Measurements from ENCODE around the gene SF3A2. TPM values are rescaled to one million over a fixed set of nuclear protein-coding genes. Genes with fewer than 3 reads are reported as not detected.

The SF3A2 gene
- total and polyA plus RNA-seq, 10 of the 15 experiments (the other 5 are each of a cell fraction or from before 2014, with no cell fraction given): 0.33 to 143 (median 30.6) TPM

DNA sequence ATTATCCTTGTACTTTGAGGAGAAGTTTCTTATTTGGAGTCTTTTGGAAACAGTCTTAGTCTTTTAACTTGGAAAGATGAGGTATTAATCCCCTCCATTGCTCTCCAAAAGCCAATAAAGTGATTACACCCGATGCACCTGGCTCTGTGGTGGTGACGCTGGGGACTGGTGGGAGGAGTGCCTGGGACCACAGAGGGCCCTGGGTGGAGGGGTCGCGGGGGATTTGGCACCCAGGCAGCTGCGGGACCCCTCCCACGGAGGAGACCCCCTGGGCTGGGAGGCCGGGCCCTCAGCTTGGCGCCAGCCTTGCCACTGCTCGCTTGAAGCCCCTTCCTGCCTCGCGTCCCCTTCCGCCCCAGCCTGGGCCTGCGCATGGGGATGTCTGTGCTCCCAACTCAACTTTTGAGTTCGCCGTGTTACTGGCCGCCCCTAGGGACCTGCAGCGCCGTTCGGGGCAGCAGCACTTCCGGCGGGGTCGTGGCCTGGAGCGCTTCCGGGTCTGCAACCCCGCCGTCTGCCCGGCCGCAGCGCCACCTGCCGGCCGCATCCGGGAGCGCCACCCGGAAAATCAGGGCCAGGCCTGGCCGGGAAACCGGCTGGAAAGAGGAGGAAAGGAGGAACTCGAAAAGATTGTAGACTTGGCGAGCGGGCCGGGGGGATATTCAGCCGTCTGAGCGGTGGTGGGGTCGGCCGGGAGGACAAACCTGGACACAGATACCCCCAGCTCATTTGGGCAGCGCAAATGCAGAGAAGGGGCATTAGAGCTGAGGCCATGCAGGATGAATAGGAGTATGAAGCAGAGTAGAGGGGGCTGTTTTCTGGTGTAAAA, 36.9 kb downstream of the SF3A2 start (continued):
- no peak for TF ChIP-seq PBX3 (IDR thresholded peaks at IDR 0.05; ENCODE audit: insufficient replicate concordance, low read depth, low read length)
- no peak for TF ChIP-seq RFX5 (IDR thresholded peaks at IDR 0.05; ENCODE audit: low read depth, low read length)
- peak; percentile 10; the same call in 1 of the 2 replicates for TF ChIP-seq PKNOX1 (IDR thresholded peaks at IDR 0.05)
- no peak for TF ChIP-seq EED (IDR thresholded peaks at IDR 0.05; ENCODE audit: low read depth)
- TF ChIP-seq FOXK2 (IDR thresholded peaks at IDR 0.05): no peak
- TF ChIP-seq HDGF (IDR thresholded peaks at IDR 0.05): peak; percentile 86
- TF ChIP-seq MEF2A (IDR thresholded peaks at IDR 0.05; ENCODE audit: insufficient read depth, low read depth, low read length): 0 out of 2 replicates have a peak, but pooled peaks have one; percentile 29
- TF ChIP-seq TARDBP (IDR thresholded peaks at IDR 0.05; ENCODE audit: borderline replicate concordance): peak; percentile 84
- TF ChIP-seq, protein P1, sequence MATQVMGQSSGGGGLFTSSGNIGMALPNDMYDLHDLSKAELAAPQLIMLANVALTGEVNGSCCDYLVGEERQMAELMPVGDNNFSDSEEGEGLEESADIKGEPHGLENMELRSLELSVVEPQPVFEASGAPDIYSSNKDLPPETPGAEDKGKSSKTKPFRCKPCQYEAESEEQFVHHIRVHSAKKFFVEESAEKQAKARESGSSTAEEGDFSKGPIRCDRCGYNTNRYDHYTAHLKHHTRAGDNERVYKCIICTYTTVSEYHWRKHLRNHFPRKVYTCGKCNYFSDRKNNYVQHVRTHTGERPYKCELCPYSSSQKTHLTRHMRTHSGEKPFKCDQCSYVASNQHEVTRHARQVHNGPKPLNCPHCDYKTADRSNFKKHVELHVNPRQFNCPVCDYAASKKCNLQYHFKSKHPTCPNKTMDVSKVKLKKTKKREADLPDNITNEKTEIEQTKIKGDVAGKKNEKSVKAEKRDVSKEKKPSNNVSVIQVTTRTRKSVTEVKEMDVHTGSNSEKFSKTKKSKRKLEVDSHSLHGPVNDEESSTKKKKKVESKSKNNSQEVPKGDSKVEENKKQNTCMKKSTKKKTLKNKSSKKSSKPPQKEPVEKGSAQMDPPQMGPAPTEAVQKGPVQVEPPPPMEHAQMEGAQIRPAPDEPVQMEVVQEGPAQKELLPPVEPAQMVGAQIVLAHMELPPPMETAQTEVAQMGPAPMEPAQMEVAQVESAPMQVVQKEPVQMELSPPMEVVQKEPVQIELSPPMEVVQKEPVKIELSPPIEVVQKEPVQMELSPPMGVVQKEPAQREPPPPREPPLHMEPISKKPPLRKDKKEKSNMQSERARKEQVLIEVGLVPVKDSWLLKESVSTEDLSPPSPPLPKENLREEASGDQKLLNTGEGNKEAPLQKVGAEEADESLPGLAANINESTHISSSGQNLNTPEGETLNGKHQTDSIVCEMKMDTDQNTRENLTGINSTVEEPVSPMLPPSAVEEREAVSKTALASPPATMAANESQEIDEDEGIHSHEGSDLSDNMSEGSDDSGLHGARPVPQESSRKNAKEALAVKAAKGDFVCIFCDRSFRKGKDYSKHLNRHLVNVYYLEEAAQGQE (IDR thresholded peaks at IDR 0.05; ENCODE audit: low read depth, low read length): no peak
- TF ChIP-seq, protein P2, sequence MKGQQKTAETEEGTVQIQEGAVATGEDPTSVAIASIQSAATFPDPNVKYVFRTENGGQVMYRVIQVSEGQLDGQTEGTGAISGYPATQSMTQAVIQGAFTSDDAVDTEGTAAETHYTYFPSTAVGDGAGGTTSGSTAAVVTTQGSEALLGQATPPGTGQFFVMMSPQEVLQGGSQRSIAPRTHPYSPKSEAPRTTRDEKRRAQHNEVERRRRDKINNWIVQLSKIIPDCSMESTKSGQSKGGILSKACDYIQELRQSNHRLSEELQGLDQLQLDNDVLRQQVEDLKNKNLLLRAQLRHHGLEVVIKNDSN (IDR thresholded peaks at IDR 0.05; ENCODE audit: borderline replicate concordance, extremely low read length, insufficient read depth, low read depth, low read length): no peak
- no peak for TF ChIP-seq BRCA1 (IDR thresholded peaks at IDR 0.05; ENCODE audit: low read depth, low read length)
- no peak for TF ChIP-seq BCL11A (IDR thresholded peaks at IDR 0.05; ENCODE audit: low read depth, low read length)
- TF ChIP-seq ATF7 (IDR thresholded peaks at IDR 0.05; ENCODE audit: low read depth): no peak
- TF ChIP-seq SMAD5 (IDR thresholded peaks at IDR 0.05; ENCODE audit: low read depth): no peak
- TF ChIP-seq JUND (IDR thresholded peaks at IDR 0.05; ENCODE audit: low read depth, low read length): no peak
- peak; percentile 65 for TF ChIP-seq DPF2 (IDR thresholded peaks at IDR 0.05)
- TF ChIP-seq ZNF622 (IDR thresholded peaks at IDR 0.05): no peak
- TF ChIP-seq STAT3 (IDR thresholded peaks at IDR 0.05; ENCODE audit: low read depth, low read length): no peak
- TF ChIP-seq NR2F1 (conservative IDR thresholded peaks at IDR 0.05): peak; percentile 80; the same call in 1 of the 2 replicates
- TF ChIP-seq, protein P3, sequence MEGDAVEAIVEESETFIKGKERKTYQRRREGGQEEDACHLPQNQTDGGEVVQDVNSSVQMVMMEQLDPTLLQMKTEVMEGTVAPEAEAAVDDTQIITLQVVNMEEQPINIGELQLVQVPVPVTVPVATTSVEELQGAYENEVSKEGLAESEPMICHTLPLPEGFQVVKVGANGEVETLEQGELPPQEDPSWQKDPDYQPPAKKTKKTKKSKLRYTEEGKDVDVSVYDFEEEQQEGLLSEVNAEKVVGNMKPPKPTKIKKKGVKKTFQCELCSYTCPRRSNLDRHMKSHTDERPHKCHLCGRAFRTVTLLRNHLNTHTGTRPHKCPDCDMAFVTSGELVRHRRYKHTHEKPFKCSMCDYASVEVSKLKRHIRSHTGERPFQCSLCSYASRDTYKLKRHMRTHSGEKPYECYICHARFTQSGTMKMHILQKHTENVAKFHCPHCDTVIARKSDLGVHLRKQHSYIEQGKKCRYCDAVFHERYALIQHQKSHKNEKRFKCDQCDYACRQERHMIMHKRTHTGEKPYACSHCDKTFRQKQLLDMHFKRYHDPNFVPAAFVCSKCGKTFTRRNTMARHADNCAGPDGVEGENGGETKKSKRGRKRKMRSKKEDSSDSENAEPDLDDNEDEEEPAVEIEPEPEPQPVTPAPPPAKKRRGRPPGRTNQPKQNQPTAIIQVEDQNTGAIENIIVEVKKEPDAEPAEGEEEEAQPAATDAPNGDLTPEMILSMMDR (IDR thresholded peaks at IDR 0.05 in 2 of 3, conservative IDR thresholded peaks at IDR 0.05 in 1 of 3; ENCODE audit: control insufficient read depth in 2 of 3, extremely low read depth in 1 of 3, insufficient read depth in 1 of 3, low read depth in 3 of 3, low read length in 3 of 3): peak; percentile 89 to 94 (median 92)
- TF ChIP-seq PML (IDR thresholded peaks at IDR 0.05; ENCODE audit: low read length): peak; percentile 46; the same call in 1 of the 2 replicates
- TF ChIP-seq ASH2L (IDR thresholded peaks at IDR 0.05; ENCODE audit: borderline replicate concordance, low read depth): no peak
- TF ChIP-seq KDM1A (IDR thresholded peaks at IDR 0.05; ENCODE audit: borderline replicate concordance): no peak
